Mononuclear cell (primary cell): ENCODE data around the gene ZSWIM4. TPM values are rescaled to one million over a fixed set of nuclear protein-coding genes. Genes with fewer than 3 reads are reported as not detected.

Experiments used
- H3K27me3 ChIP-seq: 2 replicates; pipeline ENCODE4 v1.6.0; 2011; ENCODE audit warnings: low read length, control low read depth; ENCODE audit not compliant: insufficient read depth
- H3K4me1 ChIP-seq: 2 replicates; pipeline ENCODE4 v1.5.1; 2011; ENCODE audit warnings: mild to moderate bottlenecking, low read length, control low read depth; ENCODE audit not compliant: insufficient read depth
- H3K4me3 ChIP-seq: 2 replicates; pipeline ENCODE4 v1.5.1; 2011; ENCODE audit warnings: mild to moderate bottlenecking, low read length, moderate library complexity
- H3K9me3 ChIP-seq: 2 replicates; pipeline ENCODE4 v1.5.1; 2011; ENCODE audit warnings: low read depth, mild to moderate bottlenecking, control low read depth, low read length
- total RNA-seq: library from RNA; depleted of rRNA; stranded (reverse); fragments of >200 nt; gene quantifications from one replicate; pipeline ENCODE4 v1.2.3, GENCODE V29; 2012

ZSWIM4 gene
- total RNA-seq, 1 donor: 1.5 TPM

GRCh38 chr19:13876834-13877233, 81.6 kb downstream of the ZSWIM4 start, which contains the start of gene NANOS3:
Gene NANOS3 (plus strand): TSS chr19:13877134. CDS start chr19:13877249, 115 bp downstream.
- H3K27me3 ChIP-seq: peaks cover 2% of the 10 kb centered on the region
- no peak within 1 kb of the TSS for H3K4me3 ChIP-seq
- peaks cover 30% of the 10 kb centered on the region for H3K4me1 ChIP-seq
- H3K9me3 ChIP-seq: no peaks in the 10 kb centered on the region

DNA sequence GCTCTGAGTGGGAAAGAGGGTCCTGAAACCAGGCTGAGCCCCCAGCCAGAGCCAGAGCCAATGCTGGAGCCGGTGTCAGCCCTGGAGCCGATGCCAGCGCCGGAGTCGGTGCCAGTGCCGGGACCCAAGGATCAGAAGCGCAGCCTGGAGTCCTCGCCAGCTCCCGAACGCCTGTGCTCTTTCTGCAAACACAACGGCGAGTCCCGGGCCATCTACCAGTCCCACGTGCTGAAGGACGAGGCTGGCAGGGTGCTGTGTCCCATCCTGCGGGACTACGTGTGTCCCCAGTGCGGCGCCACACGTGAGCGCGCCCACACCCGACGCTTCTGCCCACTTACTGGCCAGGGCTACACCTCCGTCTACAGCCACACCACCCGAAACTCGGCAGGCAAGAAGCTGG, 82.1 kb downstream of the ZSWIM4 start:
- Histone ChIP-seq H3K4me1 (peaks cover 34% of the 10 kb centered on the region), H3K9me3 (no peaks in the 10 kb centered on the region), H3K4me3 (no peak overlapping the region), H3K27me3 (peaks cover 2% of the 10 kb centered on the region)

GRCh38 chr19:13880059-13881043, 85.1 kb downstream of the ZSWIM4 start:
- peaks cover 43% of the 10 kb centered on the region for H3K4me1 ChIP-seq
- no peaks in the 10 kb centered on the region for H3K27me3 ChIP-seq
- H3K9me3 ChIP-seq: no peaks in the 10 kb centered on the region
- no peak overlapping the region for H3K4me3 ChIP-seq

DNA sequence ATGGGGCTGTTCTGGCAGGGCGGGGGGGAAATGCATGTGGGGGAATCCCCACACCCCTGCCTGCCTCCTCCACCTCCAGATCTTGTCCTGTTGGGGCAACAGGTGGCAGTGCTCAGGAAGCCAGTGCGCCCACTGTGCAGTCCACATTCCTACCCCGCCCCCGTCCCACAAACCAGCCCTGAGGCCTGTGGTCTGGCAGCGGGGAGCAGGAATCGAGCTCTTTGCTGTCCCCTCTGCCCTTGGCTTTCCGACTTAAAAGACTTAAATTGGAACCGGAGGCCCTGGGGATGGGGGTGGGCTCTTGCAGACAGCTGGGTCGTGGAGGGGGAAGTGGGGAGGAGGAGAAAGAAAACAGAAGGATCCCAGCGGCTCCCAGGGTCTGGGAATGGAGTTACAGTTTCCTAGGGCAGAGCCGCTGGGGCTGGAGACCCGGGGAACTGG, 86.0 kb downstream of the ZSWIM4 start:
- peaks cover 52% of the 10 kb centered on the region for H3K4me1 ChIP-seq
- no peaks in the 10 kb centered on the region for H3K9me3 ChIP-seq
- H3K27me3 ChIP-seq: no peaks in the 10 kb centered on the region
- H3K4me3 ChIP-seq: no peak overlapping the region

Other genes with a start within 250 kb of the ZSWIM4 start
- 17.0 TPM for gene MRI1, start 30.9 kb upstream of the ZSWIM4 start, total RNA-seq
- 56.5 TPM for gene C19orf53, start 21.0 kb upstream of the ZSWIM4 start, total RNA-seq
- gene NANOS3, start 81.7 kb downstream of the ZSWIM4 start, total RNA-seq: not detected
- gene BRME1, start 110.7 kb downstream of the ZSWIM4 start, total RNA-seq: 0.10 TPM
- gene CC2D1A, start 110.8 kb downstream of the ZSWIM4 start, total RNA-seq: 8.2 TPM
- gene PODNL1, start 143.0 kb downstream of the ZSWIM4 start, total RNA-seq: not detected
- gene DCAF15, start 157.1 kb downstream of the ZSWIM4 start, total RNA-seq: 26.1 TPM
- 2.5 TPM for gene RFX1, start 210.9 kb downstream of the ZSWIM4 start, total RNA-seq
- not detected for gene RLN3, start 232.7 kb downstream of the ZSWIM4 start, total RNA-seq
- 18.5 TPM for gene IL27RA, start 236.3 kb downstream of the ZSWIM4 start, total RNA-seq